ENCODE results near the gene PTCRA.
"Not testable (repeated sequence)": the region's sequence is repeated elsewhere in the genome, so short reads cannot be mapped to it uniquely, and the experiment has no call there.

PTCRA gene

DNA sequence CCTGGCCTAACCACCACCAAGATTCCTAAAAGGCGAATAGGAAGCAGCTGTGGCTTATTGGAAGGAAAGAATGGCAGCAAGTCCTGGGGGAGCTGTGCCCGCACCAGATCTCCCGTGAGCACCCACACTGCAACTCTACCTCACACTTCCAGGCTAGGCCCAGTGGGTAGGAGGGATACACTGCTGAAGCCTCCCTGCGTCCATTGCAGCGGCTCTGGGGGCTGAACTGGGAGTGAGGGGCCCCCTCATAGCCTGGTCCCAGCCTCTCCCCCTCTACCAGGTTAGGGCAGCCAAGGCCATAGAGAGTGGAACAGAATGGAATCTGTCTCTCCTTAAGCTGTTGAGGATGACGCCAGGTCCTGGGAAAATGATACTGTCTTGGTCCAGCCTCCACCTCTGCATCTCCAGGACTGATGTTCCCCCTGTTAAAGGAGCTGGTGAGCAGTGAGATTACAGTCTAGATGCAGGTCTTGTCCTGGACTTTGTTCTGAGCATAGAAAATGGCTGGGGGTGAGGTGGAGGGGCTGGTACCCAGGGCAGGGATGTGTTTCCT lies 24.7 kb downstream of the PTCRA start:
- Histone ChIP-seq H3K4me3 (ENCODE audit: low read depth, low read length) (no peak overlapping the region), H2AFZ (no peak overlapping the region), H3K27me3 (ENCODE audit: control insufficient read depth, insufficient read depth, low read length) (no peaks in the 10 kb centered on the region), H3K4me2 (ENCODE audit: low read length) (no peak overlapping the region), H3K27ac (no peak overlapping the region), H3K79me2 (no peaks in the 10 kb centered on the region), H3K36me3 (ENCODE audit: control insufficient read depth, insufficient read depth, low read length) (no peaks in the 10 kb centered on the region), H3K4me1 (no peaks in the 10 kb centered on the region), H3K9me3 (ENCODE audit: control insufficient read depth, low read length) (no peaks in the 10 kb centered on the region), H3K9ac (no peak overlapping the region)
- TF ChIP-seq, protein P1, sequence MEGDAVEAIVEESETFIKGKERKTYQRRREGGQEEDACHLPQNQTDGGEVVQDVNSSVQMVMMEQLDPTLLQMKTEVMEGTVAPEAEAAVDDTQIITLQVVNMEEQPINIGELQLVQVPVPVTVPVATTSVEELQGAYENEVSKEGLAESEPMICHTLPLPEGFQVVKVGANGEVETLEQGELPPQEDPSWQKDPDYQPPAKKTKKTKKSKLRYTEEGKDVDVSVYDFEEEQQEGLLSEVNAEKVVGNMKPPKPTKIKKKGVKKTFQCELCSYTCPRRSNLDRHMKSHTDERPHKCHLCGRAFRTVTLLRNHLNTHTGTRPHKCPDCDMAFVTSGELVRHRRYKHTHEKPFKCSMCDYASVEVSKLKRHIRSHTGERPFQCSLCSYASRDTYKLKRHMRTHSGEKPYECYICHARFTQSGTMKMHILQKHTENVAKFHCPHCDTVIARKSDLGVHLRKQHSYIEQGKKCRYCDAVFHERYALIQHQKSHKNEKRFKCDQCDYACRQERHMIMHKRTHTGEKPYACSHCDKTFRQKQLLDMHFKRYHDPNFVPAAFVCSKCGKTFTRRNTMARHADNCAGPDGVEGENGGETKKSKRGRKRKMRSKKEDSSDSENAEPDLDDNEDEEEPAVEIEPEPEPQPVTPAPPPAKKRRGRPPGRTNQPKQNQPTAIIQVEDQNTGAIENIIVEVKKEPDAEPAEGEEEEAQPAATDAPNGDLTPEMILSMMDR (IDR thresholded peaks at IDR 0.05): no peak

DNA sequence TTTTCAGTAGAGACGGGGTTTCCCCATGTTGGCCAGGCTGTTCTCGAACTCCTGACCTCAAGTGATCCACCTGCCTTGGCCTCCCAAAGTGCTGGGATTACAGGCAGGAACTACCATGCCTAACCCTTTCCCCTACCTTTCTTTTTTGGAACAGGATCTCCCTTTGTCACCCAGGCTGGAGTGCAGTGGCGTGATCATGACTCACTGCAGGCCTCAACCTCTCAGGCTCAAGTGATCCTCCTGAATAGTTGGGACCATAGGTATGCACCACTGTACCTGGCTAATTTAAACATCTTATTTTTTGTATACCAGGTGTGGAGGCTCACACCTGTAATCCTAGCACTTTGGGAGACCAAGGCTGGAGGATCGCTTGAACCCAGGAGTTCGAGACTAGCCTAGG lies 25.5 kb downstream of the PTCRA start:
- H3K4me2 ChIP-seq (ENCODE audit: low read length); H3K36me3 ChIP-seq (ENCODE audit: control insufficient read depth, insufficient read depth, low read length); H3K4me1 ChIP-seq: not testable (repeated sequence)

DNA sequence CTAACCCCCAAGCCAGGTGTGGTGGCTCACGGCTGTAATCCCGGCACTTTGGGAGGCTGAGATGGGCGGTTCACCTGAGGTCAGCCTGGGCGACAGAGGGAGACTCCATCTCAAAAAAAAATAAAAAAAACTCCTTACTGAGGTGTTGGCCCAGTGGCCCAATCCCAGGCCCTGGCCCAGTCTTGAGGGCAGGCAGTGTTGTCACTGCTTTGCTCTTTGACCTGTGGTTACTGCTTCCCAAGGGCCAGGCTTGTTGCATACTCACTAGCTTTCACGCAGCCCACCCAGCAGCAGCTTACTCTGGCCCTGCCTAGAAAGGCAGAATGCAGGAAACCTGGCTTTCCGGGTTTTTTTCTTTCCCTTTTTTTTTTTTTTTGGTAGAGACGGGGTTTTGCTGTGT lies 26.6 kb downstream of the PTCRA start:
- H3K4me3 ChIP-seq (ENCODE audit: low read depth, low read length): no peak overlapping the region
- H3K4me2 ChIP-seq (ENCODE audit: low read length): no peak overlapping the region
- TF ChIP-seq, protein P1 (IDR thresholded peaks at IDR 0.05): no peak
- no peak overlapping the region for H3K9ac ChIP-seq
- H3K79me2 ChIP-seq: no peaks in the 10 kb centered on the region
- H3K27me3 ChIP-seq (ENCODE audit: control insufficient read depth, insufficient read depth, low read length): no peaks in the 10 kb centered on the region
- H3K36me3 ChIP-seq (ENCODE audit: control insufficient read depth, insufficient read depth, low read length): no peaks in the 10 kb centered on the region
- H3K27ac ChIP-seq: no peak overlapping the region
- no peaks in the 10 kb centered on the region for H3K9me3 ChIP-seq (ENCODE audit: control insufficient read depth, low read length)
- no peak overlapping the region for H2AFZ ChIP-seq
- no peaks in the 10 kb centered on the region for H3K4me1 ChIP-seq

More for the DNA sequence above, 25.5 kb downstream of the PTCRA start:
- not testable (repeated sequence) for H3K27me3 ChIP-seq (ENCODE audit: control insufficient read depth, insufficient read depth, low read length); H3K79me2 ChIP-seq; H3K27ac ChIP-seq; H3K9ac ChIP-seq; H3K4me3 ChIP-seq (ENCODE audit: low read depth, low read length); H2AFZ ChIP-seq; H3K9me3 ChIP-seq (ENCODE audit: control insufficient read depth, low read length)

DNA sequence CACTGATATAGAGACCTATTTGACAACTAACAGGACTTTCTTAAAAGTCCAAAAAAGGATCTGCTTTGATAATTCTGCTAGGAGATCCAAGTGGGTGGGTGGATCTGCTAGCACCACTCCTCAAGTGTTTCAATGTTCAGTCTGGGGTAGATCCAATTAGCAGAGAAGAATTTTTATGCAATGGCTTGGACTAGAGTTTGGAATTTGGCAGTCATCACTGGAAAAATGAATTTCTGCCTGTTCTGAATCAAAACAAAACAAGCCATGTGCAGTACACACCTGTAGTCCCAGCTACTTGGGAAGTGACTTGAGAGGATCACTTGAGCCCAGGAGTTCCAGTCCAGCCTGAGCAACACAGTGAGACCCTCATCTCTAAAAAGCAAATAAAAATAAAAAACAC lies 32.1 kb downstream of the PTCRA start:
- no peak overlapping the region for H3K4me3 ChIP-seq (ENCODE audit: low read depth, low read length)
- no peaks in the 10 kb centered on the region for H3K36me3 ChIP-seq (ENCODE audit: control insufficient read depth, insufficient read depth, low read length)
- no peak overlapping the region for H3K4me2 ChIP-seq (ENCODE audit: low read length)
- H3K27me3 ChIP-seq (ENCODE audit: control insufficient read depth, insufficient read depth, low read length): no peaks in the 10 kb centered on the region
- H2AFZ ChIP-seq: no peak overlapping the region
- H3K9ac ChIP-seq: no peak overlapping the region
- H3K27ac ChIP-seq: no peak overlapping the region
- H3K79me2 ChIP-seq: no peaks in the 10 kb centered on the region
- H3K9me3 ChIP-seq (ENCODE audit: control insufficient read depth, low read length): no peaks in the 10 kb centered on the region
- TF ChIP-seq, protein P1 (IDR thresholded peaks at IDR 0.05): no peak
- no peaks in the 10 kb centered on the region for H3K4me1 ChIP-seq

DNA sequence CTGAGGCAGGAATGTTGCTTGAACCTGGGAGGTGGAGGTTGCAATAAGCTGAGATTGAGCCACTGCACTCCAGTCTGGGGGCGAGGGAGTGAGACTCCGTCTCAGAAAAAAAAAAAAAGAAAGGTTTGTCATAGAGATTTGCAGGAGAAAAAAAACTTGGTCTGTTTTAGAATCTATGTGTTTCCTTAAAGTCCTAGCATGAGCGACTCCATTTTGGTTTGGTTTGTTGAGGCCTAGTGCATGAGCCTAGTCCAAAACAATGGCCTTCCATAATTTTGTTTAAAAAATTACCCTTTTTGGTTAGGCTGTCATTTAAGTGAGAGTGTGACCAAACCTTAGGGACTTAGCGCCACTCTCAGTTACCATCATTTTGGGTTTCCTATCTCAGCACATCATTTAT lies 36.5 kb downstream of the PTCRA start:
- Histone ChIP-seq H3K36me3 (ENCODE audit: control insufficient read depth, insufficient read depth, low read length) (no peaks in the 10 kb centered on the region), H3K79me2 (no peaks in the 10 kb centered on the region), H3K27me3 (ENCODE audit: control insufficient read depth, insufficient read depth, low read length) (no peaks in the 10 kb centered on the region), H3K9me3 (ENCODE audit: control insufficient read depth, low read length) (no peaks in the 10 kb centered on the region), H2AFZ (no peak overlapping the region), H3K4me3 (ENCODE audit: low read depth, low read length) (no peak overlapping the region), H3K4me1 (no peaks in the 10 kb centered on the region), H3K4me2 (ENCODE audit: low read length) (no peak overlapping the region), H3K27ac (no peak overlapping the region), H3K9ac (no peak overlapping the region)
- TF ChIP-seq, protein P1 (IDR thresholded peaks at IDR 0.05): no peak

DNA sequence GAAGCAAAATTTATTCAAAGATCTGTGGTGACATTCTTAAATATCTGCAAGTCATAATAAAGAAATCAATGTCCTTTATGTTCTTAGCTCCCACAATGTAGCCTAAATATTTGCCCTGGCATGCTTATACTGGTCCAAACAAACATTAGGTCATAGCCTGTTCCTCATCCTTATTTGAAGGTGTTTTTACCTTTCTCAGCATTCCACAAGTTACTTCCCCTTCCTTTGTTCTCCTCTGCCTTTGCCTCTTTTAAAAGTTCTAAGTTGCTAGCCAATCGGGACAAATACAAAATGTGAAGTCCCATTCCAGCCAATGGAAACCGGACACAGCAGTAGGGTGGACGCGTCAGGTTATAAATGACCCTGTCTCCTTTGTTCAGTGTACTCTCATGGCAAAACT lies 38.6 kb downstream of the PTCRA start:
- not testable (repeated sequence) for H3K9me3 ChIP-seq (ENCODE audit: control insufficient read depth, low read length); H3K36me3 ChIP-seq (ENCODE audit: control insufficient read depth, insufficient read depth, low read length); H3K27me3 ChIP-seq (ENCODE audit: control insufficient read depth, insufficient read depth, low read length); H2AFZ ChIP-seq; H3K4me3 ChIP-seq (ENCODE audit: low read depth, low read length); H3K4me1 ChIP-seq; H3K4me2 ChIP-seq (ENCODE audit: low read length); H3K79me2 ChIP-seq; H3K27ac ChIP-seq; H3K9ac ChIP-seq

All from parathyroid adenoma (tissue), 2 donors.